ENCODE measurements around the gene SNF8. TPM values are rescaled to one million over a fixed set of nuclear protein-coding genes. Genes with fewer than 3 reads are reported as not detected.

The SNF8 gene
- total and polyA plus RNA-seq, 9 of the 15 experiments (the other 6 are each of a cell fraction or from before 2014, with no cell fraction given) = 6.9 to 149 (median 117) TPM

GRCh38 chr17:48944515-48945260, at the start of gene SNF8 (continued):
- TF ChIP-seq CHCHD3 (CRISPR knock-in tag; IDR thresholded peaks at IDR 0.05) (no peak), ZNF584 (CRISPR knock-in tag; IDR thresholded peaks at IDR 0.05; ENCODE audit: low read depth) (peak; percentile 52; the same call in 1 of the 2 replicates), BDP1 (IDR thresholded peaks at IDR 0.05; ENCODE audit: insufficient read depth, insufficient read length) (no peak), BACH1 (tag; IDR thresholded peaks at IDR 0.05) (peak; percentile 72), KDM5B (IDR thresholded peaks at IDR 0.05; ENCODE audit: insufficient replicate concordance, low read depth, low read length) (peak; percentile 65), ELF1 (tag; IDR thresholded peaks at IDR 0.05) (peak; percentile 98), RAD21 (CRISPR knock-in tag; conservative IDR thresholded peaks at IDR 0.05 in 1 of 2, IDR thresholded peaks at IDR 0.05 in 1 of 2) (no peak; a peak in 1 of 4 replicates), SAP30 (IDR thresholded peaks at IDR 0.05; ENCODE audit: borderline replicate concordance, insufficient read depth, low read depth, low read length, poor library complexity, severe bottlenecking) (peak; percentile 86), TBL1XR1 (IDR thresholded peaks at IDR 0.05; ENCODE audit: low read length in 2 of 2) (peak in 1 of 2 experiments; percentile 25; a peak in 1 of 4 replicates), PHF20 (IDR thresholded peaks at IDR 0.05; ENCODE audit: partially characterized antibody) (peak; percentile 98), STAG1 (CRISPR knock-in tag; IDR thresholded peaks at IDR 0.05; ENCODE audit: borderline replicate concordance) (peak; percentile 25; the same call in 1 of the 2 replicates), MEF2D (tag; conservative IDR thresholded peaks at IDR 0.05; ENCODE audit: low read depth) (0 out of 2 replicates have a peak, but pooled peaks have one; percentile 40), HBP1 (CRISPR knock-in tag; IDR thresholded peaks at IDR 0.05) (no peak), NONO (IDR thresholded peaks at IDR 0.05; ENCODE audit: low read depth in 2 of 2, low read length in 1 of 2) (peak in 1 of 2 experiments; percentile 64; a peak in 2 of 4 replicates), GABPB1 (CRISPR knock-in tag; IDR thresholded peaks at IDR 0.05) (peak; percentile 97), TFAP4 (CRISPR knock-in tag; IDR thresholded peaks at IDR 0.05; ENCODE audit: borderline replicate concordance) (peak; percentile 87), ZNF263 (CRISPR knock-in tag; IDR thresholded peaks at IDR 0.05; ENCODE audit: borderline replicate concordance) (no peak), ZBTB7A (IDR thresholded peaks at IDR 0.05; ENCODE audit: borderline replicate concordance, control insufficient read depth, low read depth, low read length) (peak; percentile 81; the same call in 1 of the 2 replicates), MCM7 (IDR thresholded peaks at IDR 0.05) (no peak), MBD2 (IDR thresholded peaks at IDR 0.05; ENCODE audit: borderline replicate concordance, low read depth) (peak; percentile 72)
- TF ChIP-seq, protein P1, sequence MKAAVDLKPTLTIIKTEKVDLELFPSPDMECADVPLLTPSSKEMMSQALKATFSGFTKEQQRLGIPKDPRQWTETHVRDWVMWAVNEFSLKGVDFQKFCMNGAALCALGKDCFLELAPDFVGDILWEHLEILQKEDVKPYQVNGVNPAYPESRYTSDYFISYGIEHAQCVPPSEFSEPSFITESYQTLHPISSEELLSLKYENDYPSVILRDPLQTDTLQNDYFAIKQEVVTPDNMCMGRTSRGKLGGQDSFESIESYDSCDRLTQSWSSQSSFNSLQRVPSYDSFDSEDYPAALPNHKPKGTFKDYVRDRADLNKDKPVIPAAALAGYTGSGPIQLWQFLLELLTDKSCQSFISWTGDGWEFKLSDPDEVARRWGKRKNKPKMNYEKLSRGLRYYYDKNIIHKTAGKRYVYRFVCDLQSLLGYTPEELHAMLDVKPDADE (conservative IDR thresholded peaks at IDR 0.05; ENCODE audit: control insufficient read depth, low read depth, low read length) = peak; percentile 91
- TF ChIP-seq, protein P2, sequence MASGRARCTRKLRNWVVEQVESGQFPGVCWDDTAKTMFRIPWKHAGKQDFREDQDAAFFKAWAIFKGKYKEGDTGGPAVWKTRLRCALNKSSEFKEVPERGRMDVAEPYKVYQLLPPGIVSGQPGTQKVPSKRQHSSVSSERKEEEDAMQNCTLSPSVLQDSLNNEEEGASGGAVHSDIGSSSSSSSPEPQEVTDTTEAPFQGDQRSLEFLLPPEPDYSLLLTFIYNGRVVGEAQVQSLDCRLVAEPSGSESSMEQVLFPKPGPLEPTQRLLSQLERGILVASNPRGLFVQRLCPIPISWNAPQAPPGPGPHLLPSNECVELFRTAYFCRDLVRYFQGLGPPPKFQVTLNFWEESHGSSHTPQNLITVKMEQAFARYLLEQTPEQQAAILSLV (tag; IDR thresholded peaks at IDR 0.05) = 0 out of 2 replicates have a peak, but pooled peaks have one; percentile 10
